ENCODE results near the gene ZNF692. TPM values are rescaled to one million over a fixed set of nuclear protein-coding genes. Genes with fewer than 3 reads are reported as not detected.

ZNF692 gene
- total RNA-seq, 4 donors from 2014 or later: 35.7 to 67.9 (median 40.7) TPM

GRCh38 chr1:248852481-248853405 lies 6.1 kb downstream of the ZNF692 start:
- Histone ChIP-seq H3K4me1 (peaks cover 3 to 31% (median 8%) of the 10 kb centered on the region in 3 donors), H3K27me3 (no peaks in the 10 kb centered on the region), H3K27ac (no peak overlapping the region), H3K9me3 (no peaks in the 10 kb centered on the region), H3K36me3 (peaks cover 8 to 85% (median 32%) of the 10 kb centered on the region in 3 donors), H3K4me3 (no peak overlapping the region)
- TF ChIP-seq CTCF (IDR thresholded peaks at IDR 0.05) (no peak), POLR2A (IDR thresholded peaks at IDR 0.05) (no peak)
- DNase-seq: no peak
- WGBS, 2 donors: 70 to 74% methylated on average over 7 of the region's 7 CpGs
- intact Hi-C loops (cut with DNase I): no loop called here

GRCh38 chr1:248851390-248851789 lies 7.5 kb downstream of the ZNF692 start:
- no peaks in the 10 kb centered on the region for H3K27me3 ChIP-seq
- peaks cover 21 to 99% (median 46%) of the 10 kb centered on the region in 3 donors for H3K36me3 ChIP-seq
- DNase-seq: no peak
- H3K4me3 ChIP-seq: no peak overlapping the region
- H3K4me1 ChIP-seq: peaks cover 0 to 18% (median 0%) of the 10 kb centered on the region in 3 donors
- no peak overlapping the region for H3K27ac ChIP-seq
- intact Hi-C loops (cut with DNase I): no loop called here
- H3K9me3 ChIP-seq: no peaks in the 10 kb centered on the region
- WGBS, 2 donors: 92 to 94% methylated on average over 2 of the region's 2 CpGs
- TF ChIP-seq CTCF (IDR thresholded peaks at IDR 0.05) (no peak), POLR2A (IDR thresholded peaks at IDR 0.05) (no peak)

GRCh38 chr1:248850536-248851251 lies 8.2 kb downstream of the ZNF692 start:
- 69 to 70% methylated on average over 4 to 5 of the region's 10 CpGs for WGBS, 2 donors
- H3K36me3 ChIP-seq: peaks cover 21 to 99% (median 48%) of the 10 kb centered on the region in 3 donors
- H3K4me1 ChIP-seq: peaks cover 0 to 11% (median 0%) of the 10 kb centered on the region in 3 donors
- H3K27ac ChIP-seq: no peak overlapping the region
- H3K4me3 ChIP-seq: no peak overlapping the region
- no peak for TF ChIP-seq POLR2A (IDR thresholded peaks at IDR 0.05)
- no peak for TF ChIP-seq CTCF (IDR thresholded peaks at IDR 0.05)
- DNase-seq: no peak
- H3K27me3 ChIP-seq: no peaks in the 10 kb centered on the region
- intact Hi-C loops (cut with DNase I): no loop called here
- H3K9me3 ChIP-seq: no peaks in the 10 kb centered on the region

- H3K9me3 ChIP-seq: no peaks in the 10 kb centered on the region
- no peak overlapping the region for H3K4me3 ChIP-seq
- TF ChIP-seq CTCF (IDR thresholded peaks at IDR 0.05): no peak
- TF ChIP-seq POLR2A (IDR thresholded peaks at IDR 0.05): no peak
- WGBS, 2 donors: 85 to 92% methylated on average over 7 to 8 of the region's 9 CpGs
- H3K27ac ChIP-seq: no peak overlapping the region
- H3K4me1 ChIP-seq: peaks cover 0 to 11% (median 0%) of the 10 kb centered on the region in 3 donors
- DNase-seq: no peak
- intact Hi-C loops (cut with DNase I): no loop called here
- no peaks in the 10 kb centered on the region for H3K27me3 ChIP-seq
- peaks cover 21 to 99% (median 52%) of the 10 kb centered on the region in 3 donors for H3K36me3 ChIP-seq
These were observed 8.8 kb downstream of the ZNF692 start for GRCh38 chr1:248850124-248850523.

- 83 to 89% methylated on average over 3 of the region's 3 CpGs for WGBS, 2 donors
- Histone ChIP-seq H3K4me3 (no peak overlapping the region), H3K4me1 (peaks cover 0 to 14% (median 0%) of the 10 kb centered on the region in 3 donors), H3K9me3 (no peaks in the 10 kb centered on the region), H3K27ac (no peak overlapping the region), H3K27me3 (no peaks in the 10 kb centered on the region), H3K36me3 (peaks cover 21 to 99% (median 55%) of the 10 kb centered on the region in 3 donors)
- intact Hi-C loops (cut with DNase I): no loop called here
- no peak for TF ChIP-seq POLR2A (IDR thresholded peaks at IDR 0.05)
- no peak for TF ChIP-seq CTCF (IDR thresholded peaks at IDR 0.05)
- DNase-seq: no peak
These were observed 9.2 kb downstream of the ZNF692 start for GRCh38 chr1:248849637-248850036.

Data from esophagus squamous epithelium (tissue), 5 donors.